HK-2 (cell line): ENCODE results near the gene NARF.
"Not testable (repeated sequence)": the region's sequence is repeated elsewhere in the genome, so short reads cannot be mapped to it uniquely, and the experiment has no call there.

Source experiments
- DNase-seq: peaks from one replicate; pipeline ENCODE4 v3.0.0-alpha.2; 2018; ENCODE audit not compliant: unreplicated experiment

Gene NARF

GRCh38 chr17:82458179-82458884 lies at the start of gene NARF:
Gene NARF (plus strand): TSS chr17:82458741. CDS start chr17:82458804, 63 bp downstream.
- peak; percentile 98 for DNase-seq

- no peak for DNase-seq
Observed at GRCh38 chr17:82408938-82409318, 49.6 kb upstream of the NARF start.

- no peak for DNase-seq
Observed at GRCh38 chr17:82410014-82410716, 48.4 kb upstream of the NARF start.

- no peak for DNase-seq
Observed at GRCh38 chr17:82411396-82412053, 47.0 kb upstream of the NARF start.

- not testable (repeated sequence) for DNase-seq
Observed at GRCh38 chr17:82412081-82412480, 46.5 kb upstream of the NARF start.

GRCh38 chr17:82412535-82413520 lies 45.7 kb upstream of the NARF start:
- DNase-seq = no peak

GRCh38 chr17:82414548-82415281 lies 43.8 kb upstream of the NARF start:
- DNase-seq = peak; percentile 44

- no peak for DNase-seq
Observed at GRCh38 chr17:82415336-82415735, 43.2 kb upstream of the NARF start.

- no peak for DNase-seq
Observed at GRCh38 chr17:82415786-82416185, 42.8 kb upstream of the NARF start.

- no peak for DNase-seq
Observed at GRCh38 chr17:82416264-82416663, 42.3 kb upstream of the NARF start.

GRCh38 chr17:82416771-82417170 lies 41.8 kb upstream of the NARF start:
- DNase-seq = no peak

- DNase-seq = peak; percentile 87
Observed at GRCh38 chr17:82418001-82418986, 40.2 kb upstream of the NARF start, which contains the start of the genes HEXD and OGFOD3. Gene HEXD (plus strand): TSS chr17:82418347. CDS start chr17:82419800, 1,453 bp downstream. Gene OGFOD3 (minus strand): TSS chr17:82418586. CDS start chr17:82418485, 101 bp downstream.

- DNase-seq = no peak
Observed at GRCh38 chr17:82419540-82419939, 39.0 kb upstream of the NARF start.

- no peak for DNase-seq
Observed at GRCh38 chr17:82424001-82424862, 34.3 kb upstream of the NARF start.

- DNase-seq = no peak
Observed at GRCh38 chr17:82424863-82425159, 33.7 kb upstream of the NARF start.

- DNase-seq = no peak
Observed at GRCh38 chr17:82428546-82428945, 30.0 kb upstream of the NARF start.

GRCh38 chr17:82429824-82430223 lies 28.7 kb upstream of the NARF start:
- no peak for DNase-seq

- DNase-seq = no peak
Observed at GRCh38 chr17:82432017-82432416, 26.5 kb upstream of the NARF start.
